GM10847 (cell line): ENCODE measurements around the gene PPP1R3C.

Experiments
- POLR2A ChIP-seq: IDR thresholded peaks from 2 replicates; pipeline ENCODE4 v1.6.1; 2011; ENCODE audit not compliant: insufficient read length; ENCODE audit errors: extremely low read depth

PPP1R3C gene

DNA sequence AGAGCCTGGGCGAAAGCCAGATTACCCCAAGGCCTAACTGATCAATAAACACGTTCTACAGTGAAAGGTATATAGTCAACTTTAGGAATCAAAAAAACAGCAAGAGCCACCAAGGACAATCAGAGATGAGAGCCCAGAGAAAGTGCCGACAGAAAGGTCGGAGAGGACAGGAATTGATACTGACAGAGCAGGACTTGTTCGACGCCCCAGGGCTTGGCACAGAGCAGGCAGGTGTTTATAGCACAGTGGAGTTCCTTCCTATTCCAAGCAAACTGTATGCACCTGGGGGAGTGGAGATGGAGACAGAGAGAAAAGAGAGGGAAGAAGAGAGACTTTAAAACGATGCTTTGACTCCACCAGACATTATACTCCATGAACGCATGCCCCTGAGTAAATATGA lies 39.5 kb downstream of the PPP1R3C start:
- TF ChIP-seq POLR2A = no peak

- no peak for TF ChIP-seq POLR2A
Observed at GRCh38 chr10:91592266-91592975, 40.5 kb downstream of the PPP1R3C start.

- TF ChIP-seq POLR2A = no peak
Observed at GRCh38 chr10:91591797-91592174, 41.1 kb downstream of the PPP1R3C start.

DNA sequence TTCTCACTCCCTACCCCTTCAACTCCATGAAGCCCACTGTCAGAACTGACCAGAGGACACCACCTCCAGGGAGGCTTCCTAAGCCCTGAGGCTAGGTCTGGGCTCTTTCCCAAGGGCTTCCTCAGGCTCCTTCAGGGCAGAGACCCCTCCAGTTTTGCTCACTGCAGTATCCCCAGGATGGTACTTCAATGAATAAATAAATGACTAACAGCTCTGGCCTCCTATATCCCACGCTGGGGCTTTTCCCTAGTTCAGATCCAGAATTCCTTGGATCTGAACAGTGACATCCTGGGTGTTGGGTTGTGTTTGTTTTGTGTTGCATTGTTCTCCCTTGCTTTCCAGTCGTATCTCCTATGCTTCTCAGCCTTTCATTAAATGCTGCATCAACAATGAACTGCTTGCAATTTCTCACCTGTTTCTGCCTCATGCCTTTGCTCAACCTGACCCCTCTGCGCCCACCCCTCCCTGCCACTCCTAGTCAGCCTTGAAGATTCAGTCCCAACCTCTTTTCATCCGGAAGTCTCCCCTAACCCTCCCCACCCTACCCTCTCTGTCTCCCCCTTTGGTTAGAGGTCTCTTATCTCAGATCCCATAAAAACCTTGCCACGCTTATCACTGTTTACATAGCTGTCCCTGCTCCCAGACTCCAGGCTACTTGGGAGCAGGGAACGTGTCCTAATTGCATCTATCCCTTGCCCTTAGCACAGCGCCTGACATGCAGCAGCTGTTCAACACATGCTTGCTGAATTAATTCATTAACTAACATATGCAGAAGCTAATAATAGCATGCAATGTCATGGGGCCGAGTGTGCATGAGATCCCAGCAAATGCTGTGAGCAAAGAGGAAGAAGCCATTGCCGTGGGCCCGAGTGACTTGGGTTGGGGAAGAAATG lies 41.7 kb downstream of the PPP1R3C start:
- no peak for TF ChIP-seq POLR2A

DNA sequence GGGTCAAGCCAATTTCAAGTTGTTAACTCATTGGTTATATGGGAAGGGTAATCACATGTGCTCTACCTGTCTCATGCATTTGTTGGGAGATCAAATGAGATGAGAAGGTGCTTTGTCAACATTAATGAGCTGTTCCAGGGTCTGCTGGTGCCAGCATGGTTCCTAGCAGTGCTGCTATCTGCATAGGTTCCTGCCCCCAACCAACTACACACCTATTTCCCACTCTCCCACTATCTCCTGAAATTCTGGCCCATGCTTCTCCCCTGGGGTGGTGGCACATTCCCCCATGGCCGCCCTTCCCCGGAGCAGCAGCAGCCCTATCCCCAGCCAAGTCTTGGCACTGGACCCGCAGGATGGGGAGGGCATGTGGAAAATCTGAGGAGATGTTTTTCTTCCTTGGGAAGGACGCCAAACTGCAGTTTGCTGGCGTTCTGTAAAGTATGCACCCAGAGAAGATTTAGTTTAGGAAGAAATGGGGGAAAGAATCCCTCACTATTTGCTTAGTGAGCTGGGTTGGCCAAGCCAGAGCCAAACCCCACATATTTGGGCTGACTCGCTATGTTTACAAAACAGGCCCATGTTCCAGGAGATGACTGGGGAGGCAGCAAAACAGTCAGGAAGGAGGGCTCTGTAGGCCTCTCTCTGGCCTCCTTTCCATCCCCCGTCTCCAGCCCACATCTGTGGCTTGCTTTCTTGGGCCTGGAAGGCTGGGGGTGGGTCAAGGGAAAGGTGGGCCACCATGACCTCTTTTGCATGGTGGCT lies 42.5 kb downstream of the PPP1R3C start:
- TF ChIP-seq POLR2A = no peak

- no peak for TF ChIP-seq POLR2A
Observed at GRCh38 chr10:91589658-91590035, 43.2 kb downstream of the PPP1R3C start.

DNA sequence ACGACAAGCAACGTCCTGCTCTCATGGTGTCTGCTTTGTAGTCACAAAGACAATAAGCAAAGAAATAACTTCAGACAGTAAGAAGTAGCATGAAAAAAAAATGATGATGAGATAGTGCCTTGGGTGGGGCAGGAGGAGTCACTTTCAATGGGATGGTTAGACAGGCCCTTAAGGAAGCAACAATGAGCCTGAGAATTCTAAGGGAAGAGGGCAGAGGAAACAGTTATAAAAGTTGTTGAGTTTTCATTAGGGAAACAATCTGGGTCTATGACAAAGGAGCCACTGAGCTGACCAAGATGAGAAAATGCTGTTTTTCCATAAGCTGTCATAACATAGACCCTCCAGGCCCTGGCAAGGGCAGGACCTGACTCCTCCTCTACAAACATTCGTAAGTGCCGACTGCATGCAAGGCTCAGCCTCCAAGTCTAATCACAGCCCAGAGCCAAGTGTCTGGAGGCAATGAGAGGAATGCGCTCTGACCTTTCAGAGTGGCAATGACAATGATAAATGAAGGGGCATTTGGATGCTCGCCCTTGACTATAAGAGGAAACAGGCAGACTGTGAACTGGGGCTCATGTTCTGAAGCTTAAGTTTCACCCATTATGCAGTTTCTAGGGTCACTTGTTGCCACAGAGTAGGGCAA lies 43.7 kb downstream of the PPP1R3C start:
- TF ChIP-seq POLR2A = no peak

DNA sequence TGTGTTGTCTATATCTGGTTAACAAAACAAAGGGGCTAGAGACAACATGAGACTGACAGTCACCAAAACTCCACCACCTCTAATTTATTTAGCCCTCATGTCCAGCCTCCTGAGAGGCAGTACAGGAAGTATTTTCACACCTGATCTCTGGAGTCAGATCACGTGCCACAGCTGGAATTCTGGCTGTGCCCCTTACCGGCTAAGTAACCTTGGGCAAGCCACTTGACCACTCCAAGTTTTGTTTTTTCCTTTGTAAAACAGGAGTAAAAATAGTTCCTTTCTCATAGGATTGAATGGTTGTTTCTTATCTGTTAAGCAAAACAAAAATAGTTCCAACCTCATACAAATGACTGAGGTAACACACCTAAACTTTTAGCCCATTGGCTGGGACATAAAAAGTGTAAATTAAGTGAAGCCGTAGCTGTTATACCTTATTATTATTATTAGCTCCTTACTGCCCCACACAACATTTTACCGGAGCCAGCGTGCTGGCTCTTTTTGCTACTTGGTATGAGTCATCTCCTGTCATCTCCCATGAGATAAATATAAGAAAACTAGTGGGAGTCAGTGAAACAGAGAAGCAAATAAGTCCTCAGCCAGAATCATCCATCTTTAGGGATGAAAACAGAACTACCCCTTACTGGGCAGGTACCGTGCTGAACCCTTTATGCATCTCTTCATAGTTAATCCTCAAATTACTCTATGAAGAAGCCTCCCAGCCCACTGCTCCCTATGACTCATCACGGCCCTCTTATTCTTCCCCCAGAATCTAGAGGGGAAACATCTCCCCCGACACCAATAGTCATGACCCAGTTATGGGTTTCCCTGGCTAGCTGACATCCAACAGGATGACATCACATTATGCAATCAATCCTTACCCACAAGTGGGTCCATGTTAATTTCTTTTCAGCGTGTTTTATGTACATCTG lies 44.9 kb downstream of the PPP1R3C start:
- TF ChIP-seq POLR2A = no peak

- no peak for TF ChIP-seq POLR2A
Observed at GRCh38 chr10:91582153-91582554, 50.7 kb downstream of the PPP1R3C start.

- TF ChIP-seq POLR2A = no peak
Observed at GRCh38 chr10:91579329-91579985, 53.4 kb downstream of the PPP1R3C start.
